Cerebellar cortex (tissue), 1 donor: ENCODE measurements around the gene SLC39A11.
"Not testable (repeated sequence)": the region's sequence is repeated elsewhere in the genome, so short reads cannot be mapped to it uniquely, and the experiment has no call there.

Experiments
- DNase-seq: peaks from one replicate; pipeline ENCODE4 v3.0.0-alpha.2; 2015; ENCODE audit warnings: low spot score

SLC39A11 gene

DNA sequence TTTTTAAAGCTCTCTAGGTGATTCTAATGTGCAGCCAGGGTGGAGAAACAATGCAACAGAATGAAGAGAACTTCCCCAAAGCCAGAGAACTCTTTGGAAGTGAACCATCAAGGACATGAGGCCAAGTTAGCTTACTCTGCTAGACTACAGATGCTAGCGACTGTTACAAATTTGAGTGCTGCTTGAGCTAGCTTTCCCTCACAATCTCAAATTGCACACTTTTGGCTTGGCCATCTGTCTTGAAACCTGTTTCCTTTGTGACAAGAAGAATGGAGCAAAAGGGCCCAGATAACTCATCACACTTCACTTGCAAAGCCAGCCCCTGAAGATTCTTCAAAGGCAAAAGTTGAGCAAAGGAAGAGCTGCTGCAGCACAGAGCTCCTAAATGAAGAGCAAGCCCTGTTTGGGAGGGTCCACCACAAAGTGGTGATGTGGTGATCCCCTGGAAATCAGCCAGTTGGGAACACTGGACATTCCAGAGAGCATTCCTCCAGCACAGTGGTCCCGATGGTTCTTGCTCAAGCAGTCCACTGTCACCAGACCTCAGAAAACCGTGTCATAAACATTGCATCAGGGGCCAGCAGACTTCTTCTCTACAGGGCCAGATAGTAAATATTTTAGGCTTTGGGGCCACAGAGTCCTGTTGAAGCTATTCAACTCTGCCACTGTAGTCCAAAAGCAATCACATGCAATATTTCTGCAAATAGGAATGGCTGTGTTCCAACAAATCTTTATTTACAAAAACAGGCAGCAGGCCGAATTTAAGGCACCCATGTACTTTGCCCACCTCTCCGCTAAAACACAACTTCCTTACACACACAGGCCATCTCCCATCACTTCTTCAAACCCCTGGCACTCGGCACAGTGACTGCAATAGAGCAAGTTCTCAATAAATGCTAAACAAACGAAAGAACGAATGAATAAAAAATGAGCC, 21.2 kb downstream of the SLC39A11 start:
- peak; percentile 18 for DNase-seq

- no peak for DNase-seq
These were observed 22.6 kb downstream of the SLC39A11 start for GRCh38 chr17:73069841-73070240.

- no peak for DNase-seq
These were observed 23.2 kb downstream of the SLC39A11 start for GRCh38 chr17:73069164-73069770.

DNA sequence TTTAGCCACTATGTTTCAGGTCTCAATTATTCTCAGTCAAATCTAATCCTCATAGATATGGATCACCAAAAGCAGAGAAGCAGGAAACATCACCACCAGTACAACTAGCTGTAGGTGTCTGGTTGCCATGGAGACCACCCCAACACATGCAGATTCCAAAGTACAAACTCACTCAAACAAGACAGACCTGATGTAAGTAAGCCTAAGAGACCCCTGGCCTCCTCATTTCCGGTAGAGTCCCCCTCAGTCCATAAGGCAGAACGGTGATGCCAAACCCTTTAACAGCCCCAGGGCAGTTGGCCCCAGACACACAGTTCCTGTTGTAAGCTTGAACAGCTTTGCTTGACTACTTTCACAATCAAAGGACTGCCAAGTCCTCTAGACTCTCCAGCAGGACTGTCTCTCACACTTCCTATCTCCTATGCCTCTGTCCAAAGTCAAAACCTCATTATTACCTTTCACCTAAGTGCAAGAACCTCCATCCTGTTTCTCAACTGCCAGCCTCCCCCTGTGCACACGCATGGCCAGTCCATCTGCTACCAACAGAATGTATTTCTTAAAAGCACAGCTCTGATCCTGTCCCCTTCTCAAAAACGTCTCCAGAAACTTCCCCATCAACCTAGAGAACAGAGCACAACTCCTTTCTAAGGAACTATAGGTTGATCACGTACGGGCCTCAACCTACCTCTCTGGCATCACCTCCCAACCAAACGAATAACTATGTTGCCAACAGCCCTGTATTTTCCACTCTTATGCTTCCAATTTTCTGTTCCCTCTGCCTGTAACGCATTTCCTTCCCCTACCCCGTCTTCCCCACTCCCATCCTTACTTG, 23.9 kb downstream of the SLC39A11 start:
- DNase-seq, result peak; percentile 50

DNA sequence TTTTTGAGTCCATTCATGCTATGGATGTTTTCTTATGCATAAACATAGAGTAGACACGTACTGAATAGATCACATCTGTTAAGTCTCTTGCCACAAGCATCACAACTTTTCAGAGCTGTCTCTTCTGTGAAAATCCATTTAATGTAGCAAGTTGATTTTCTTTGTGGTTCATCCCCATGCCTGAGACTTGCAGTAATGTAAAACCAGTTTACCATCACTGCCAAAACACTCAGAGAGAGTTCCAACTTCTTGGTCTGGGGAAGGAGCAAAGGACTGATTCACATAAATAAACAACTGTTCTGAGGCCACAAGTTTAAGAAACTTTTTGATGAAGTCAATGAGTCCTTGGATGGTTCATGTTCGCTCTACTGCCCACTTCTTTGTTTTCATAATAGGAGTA, 24.8 kb downstream of the SLC39A11 start:
- not testable (repeated sequence) for DNase-seq

GRCh38 chr17:73067075-73067474, 25.4 kb downstream of the SLC39A11 start:
- no peak for DNase-seq

GRCh38 chr17:73066148-73066884, 26.2 kb downstream of the SLC39A11 start:
- no peak for DNase-seq

GRCh38 chr17:73065376-73065775, 27.1 kb downstream of the SLC39A11 start:
- DNase-seq, result no peak

GRCh38 chr17:73064084-73064938, 28.2 kb downstream of the SLC39A11 start:
- peak; percentile 22 for DNase-seq

DNA sequence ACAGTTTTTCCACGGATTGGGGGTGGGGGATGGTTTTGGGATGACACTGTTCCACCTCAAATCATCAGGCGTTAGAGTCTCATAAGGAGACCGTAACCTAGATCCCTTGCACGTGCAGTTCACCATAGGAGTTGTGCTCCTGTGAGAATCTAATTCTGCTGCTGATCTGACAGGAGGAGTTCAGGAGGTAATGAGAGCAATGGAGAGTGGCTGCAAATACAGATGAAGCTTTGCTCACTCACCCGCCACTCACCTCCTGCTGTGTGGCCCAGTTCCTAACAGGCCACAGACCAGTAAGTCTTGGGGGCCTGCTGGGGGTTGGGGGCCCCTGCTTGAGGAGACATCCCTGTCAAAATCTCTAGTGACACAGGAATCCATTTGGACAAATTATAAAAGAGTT, 29.8 kb downstream of the SLC39A11 start:
- no peak for DNase-seq

DNA sequence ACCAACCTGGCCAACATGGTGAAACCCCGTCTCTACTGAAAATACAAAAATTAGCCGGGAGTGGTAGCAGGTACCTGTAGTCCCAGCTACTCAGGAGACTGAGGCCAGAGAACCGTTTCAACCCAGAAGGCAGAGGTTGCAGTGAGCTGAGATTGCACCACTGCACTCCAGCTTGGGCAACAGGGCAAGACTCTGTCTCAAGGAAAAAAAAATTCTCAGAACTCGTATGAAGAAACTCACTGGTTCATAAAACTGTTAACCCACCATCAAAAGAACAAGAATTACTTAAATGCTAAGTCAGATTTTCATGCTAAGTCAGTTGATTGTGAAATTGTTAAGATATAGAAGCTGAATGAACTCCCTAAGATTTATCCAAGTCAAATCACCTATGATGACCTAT, 31.3 kb downstream of the SLC39A11 start:
- DNase-seq, result no peak

DNA sequence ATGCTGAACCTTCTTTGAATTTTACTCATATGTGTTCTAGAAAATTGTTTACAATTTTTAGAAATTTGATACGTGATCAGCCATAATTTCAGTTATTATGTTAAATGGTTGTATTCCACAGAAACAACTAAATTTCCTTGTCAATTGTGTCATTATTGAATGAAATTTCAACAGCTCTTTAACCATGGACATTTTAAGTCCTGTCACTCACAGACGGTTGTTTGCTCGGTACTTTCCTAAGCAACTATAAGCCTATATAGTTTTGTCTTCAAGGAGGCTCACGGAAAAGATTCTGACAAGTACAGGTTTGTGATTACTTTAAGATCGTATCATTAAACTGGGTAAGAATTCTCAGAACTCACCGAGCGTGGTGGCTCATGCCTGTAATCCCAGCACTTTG, 31.8 kb downstream of the SLC39A11 start:
- no peak for DNase-seq

GRCh38 chr17:73059713-73060112, 32.8 kb downstream of the SLC39A11 start:
- not testable (repeated sequence) for DNase-seq

- DNase-seq, result no peak
These were observed 34.5 kb downstream of the SLC39A11 start for GRCh38 chr17:73058022-73058421.

DNA sequence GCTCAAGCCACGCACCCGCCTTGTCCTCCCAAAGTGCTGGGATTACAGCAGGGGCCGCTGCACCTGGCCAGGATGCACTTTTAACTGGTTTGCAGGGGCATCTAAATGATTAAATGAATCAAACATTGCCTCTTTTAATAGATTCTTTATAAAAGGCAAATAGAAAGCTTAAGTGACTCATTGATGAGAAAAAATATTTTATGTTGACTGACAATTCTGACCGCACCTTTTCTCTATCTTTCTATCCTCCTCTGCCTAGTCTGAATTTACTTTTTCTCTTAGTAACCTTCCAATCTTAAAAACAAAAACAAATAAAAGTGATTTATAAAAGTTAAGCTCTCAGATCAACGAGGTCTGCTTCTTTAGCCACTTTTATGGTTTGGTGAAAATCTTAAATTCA, 35.3 kb downstream of the SLC39A11 start:
- no peak for DNase-seq

DNA sequence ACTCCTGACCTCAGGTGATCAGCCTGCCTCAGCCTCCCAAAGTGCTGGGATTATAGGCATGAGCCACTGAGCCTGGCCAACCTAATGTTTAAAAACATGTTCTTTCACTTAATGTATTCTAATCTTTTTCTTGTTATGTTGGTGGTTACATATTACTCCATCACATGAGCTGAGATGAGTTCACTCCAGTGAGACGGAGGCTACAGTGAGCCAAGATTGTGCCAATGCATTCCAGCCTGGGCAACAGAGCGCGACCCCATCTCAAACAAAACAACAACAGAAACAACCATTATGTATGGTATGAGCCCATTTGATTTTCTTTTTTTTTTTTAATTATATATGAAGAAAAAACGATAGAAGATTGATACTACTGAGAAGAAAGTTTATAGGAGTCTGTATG, 39.6 kb downstream of the SLC39A11 start:
- no peak for DNase-seq

DNA sequence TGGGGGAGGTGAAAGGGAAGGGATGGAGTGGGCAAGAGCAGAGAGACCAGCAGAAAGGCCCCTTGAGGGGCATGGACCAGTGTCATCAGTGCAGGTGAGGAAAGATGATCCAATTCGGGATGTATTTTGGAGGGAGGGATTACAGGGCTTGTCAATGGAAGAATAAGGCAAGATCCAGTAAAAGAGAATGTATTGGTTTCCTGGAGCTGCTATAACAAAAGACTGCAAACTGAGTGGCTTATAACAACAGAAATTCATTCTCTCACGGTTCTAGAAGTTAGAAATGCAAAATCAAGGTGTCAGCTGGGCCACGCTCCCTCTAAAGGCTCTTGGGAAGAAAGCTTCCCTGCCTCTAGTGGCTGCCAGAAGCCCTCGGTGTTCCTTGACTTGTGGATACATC, 41.7 kb downstream of the SLC39A11 start:
- no peak for DNase-seq

DNA sequence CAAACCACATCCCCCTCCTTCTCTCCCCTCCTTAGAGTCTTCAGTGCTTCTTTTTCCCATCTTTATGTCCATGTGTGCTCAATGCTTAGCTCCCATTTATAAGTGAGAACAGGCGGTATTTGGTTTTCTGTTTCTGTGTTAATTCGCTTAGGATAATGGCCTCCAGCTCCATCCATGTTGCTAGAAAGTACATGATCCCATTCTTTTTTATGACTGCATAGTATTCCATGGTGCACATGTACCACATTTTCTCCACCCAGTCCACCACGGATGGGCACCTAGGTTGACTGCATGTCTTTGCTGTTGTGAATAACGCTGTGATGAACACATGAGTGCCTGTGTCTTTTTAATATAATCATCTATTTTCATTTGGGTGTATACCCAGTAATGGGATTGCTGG, 44.3 kb downstream of the SLC39A11 start:
- no peak for DNase-seq

GRCh38 chr17:73045724-73046123, 46.8 kb downstream of the SLC39A11 start:
- DNase-seq, result peak; percentile 57

DNA sequence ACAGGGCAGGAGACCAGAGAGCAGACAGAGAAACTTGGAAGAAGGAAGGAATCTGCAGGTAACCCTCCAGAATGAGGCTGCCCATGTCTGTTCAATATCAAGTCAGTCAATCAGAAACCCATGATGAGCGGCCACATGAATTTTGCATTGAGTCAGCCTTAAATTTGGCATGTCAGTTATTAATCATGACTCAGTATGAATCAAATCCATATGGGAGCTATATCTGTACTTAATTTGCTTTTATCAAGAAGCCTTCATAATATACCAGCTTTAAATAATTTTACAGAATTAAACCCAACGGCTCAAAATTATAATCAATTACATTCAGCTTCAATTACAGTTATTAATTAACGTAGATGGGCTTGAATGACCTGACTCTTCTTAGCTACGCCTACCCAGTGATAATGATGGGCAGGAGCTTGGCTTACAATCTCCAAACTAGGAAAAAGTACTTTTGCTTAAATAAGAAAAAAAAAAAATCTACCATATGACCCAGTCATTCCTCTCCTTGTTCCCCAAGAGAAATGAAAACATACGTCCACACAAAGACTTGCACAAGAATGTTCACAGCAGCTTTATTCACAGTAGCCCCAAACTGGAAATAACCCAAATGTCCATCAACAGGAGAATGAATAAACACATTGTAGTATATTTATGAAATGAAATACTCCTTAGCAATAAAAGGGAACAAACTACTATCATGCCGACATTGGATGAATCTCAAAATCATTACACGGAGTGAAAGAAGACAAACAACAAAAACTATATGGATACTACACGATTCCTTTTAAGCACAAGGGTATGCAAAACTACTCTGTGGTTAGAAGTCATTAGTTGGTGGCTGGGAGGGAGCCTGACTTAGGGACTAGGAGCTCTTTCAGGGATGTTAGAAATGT, 48.6 kb downstream of the SLC39A11 start:
- no peak for DNase-seq
